ENCODE measurements around the gene GRIN2A. TPM values are rescaled to one million over a fixed set of nuclear protein-coding genes. Genes with fewer than 3 reads are reported as not detected.

The GRIN2A gene
- total RNA-seq, 2 experiments from 2014 or later = not detected

GRCh38 chr16:9909072-9909825 is 273.0 kb downstream of the GRIN2A start:
- intact Hi-C loops (cut with micrococcal nuclease; ENCODE audit: unreplicated experiment) = no loop called here
- Histone ChIP-seq H3K27ac (ENCODE audit: low read depth, low read length, poor library complexity, severe bottlenecking) (no peak overlapping the region), H2AFZ (ENCODE audit: low read length) (no peak overlapping the region), H3K4me3 (ENCODE audit: low read depth, low read length, poor library complexity, severe bottlenecking) (no peak overlapping the region), H3K4me2 (ENCODE audit: low read length) (no peak overlapping the region), H3K4me1 (ENCODE audit: insufficient read depth, low read length, poor library complexity, severe bottlenecking) (no peaks in the 10 kb centered on the region), H3K36me3 (ENCODE audit: insufficient read depth, low read length) (no peaks in the 10 kb centered on the region), H3K79me2 (ENCODE audit: insufficient read depth, low read depth, low read length) (no peaks in the 10 kb centered on the region), H4K20me1 (ENCODE audit: insufficient read depth, low read length) (no peaks in the 10 kb centered on the region), H3K9me2 (ENCODE audit: insufficient read depth, low read length) (no peaks in the 10 kb centered on the region), H3K9me3 (ENCODE audit: low read length) (no peaks in the 10 kb centered on the region)
- no peak for DNase-seq (ENCODE audit: low spot score)
- ChIA-PET POLR2A (no interaction called here), CTCF (ENCODE audit: unreplicated experiment) (no interaction called here)
- BruUV-seq (replicated peaks) = no TSS peak
- TF ChIP-seq EZH2phosphoT487 (IDR thresholded peaks at IDR 0.05; ENCODE audit: borderline replicate concordance, low read depth, low read length) (no peak), CTCF (conservative IDR thresholded peaks at IDR 0.05; ENCODE audit: low read length) (no peak)

- Histone ChIP-seq H3K4me3 (ENCODE audit: low read depth, low read length, poor library complexity, severe bottlenecking) (no peak overlapping the region), H3K9me3 (ENCODE audit: low read length) (no peaks in the 10 kb centered on the region), H3K79me2 (ENCODE audit: insufficient read depth, low read depth, low read length) (no peaks in the 10 kb centered on the region), H3K4me1 (ENCODE audit: insufficient read depth, low read length, poor library complexity, severe bottlenecking) (no peaks in the 10 kb centered on the region), H3K27ac (ENCODE audit: low read depth, low read length, poor library complexity, severe bottlenecking) (no peak overlapping the region), H2AFZ (ENCODE audit: low read length) (no peak overlapping the region), H4K20me1 (ENCODE audit: insufficient read depth, low read length) (no peaks in the 10 kb centered on the region), H3K36me3 (ENCODE audit: insufficient read depth, low read length) (no peaks in the 10 kb centered on the region), H3K9me2 (ENCODE audit: insufficient read depth, low read length) (no peaks in the 10 kb centered on the region), H3K4me2 (ENCODE audit: low read length) (no peak overlapping the region)
- no peak for DNase-seq (ENCODE audit: low spot score)
- POLR2A ChIA-PET = no interaction called here
- TF ChIP-seq CTCF (conservative IDR thresholded peaks at IDR 0.05; ENCODE audit: low read length) (no peak), EZH2phosphoT487 (IDR thresholded peaks at IDR 0.05; ENCODE audit: borderline replicate concordance, low read depth, low read length) (no peak)
- CTCF ChIA-PET (ENCODE audit: unreplicated experiment) = no interaction called here
- BruUV-seq (replicated peaks) = no TSS peak
- intact Hi-C loops (cut with micrococcal nuclease; ENCODE audit: unreplicated experiment) = no loop called here
These were observed 273.6 kb downstream of the GRIN2A start for GRCh38 chr16:9908613-9909012.

GRCh38 chr16:9907752-9908151 is 274.5 kb downstream of the GRIN2A start:
- Histone ChIP-seq H2AFZ (ENCODE audit: low read length) (no peak overlapping the region), H4K20me1 (ENCODE audit: insufficient read depth, low read length) (no peaks in the 10 kb centered on the region), H3K79me2 (ENCODE audit: insufficient read depth, low read depth, low read length) (no peaks in the 10 kb centered on the region), H3K9me3 (ENCODE audit: low read length) (no peaks in the 10 kb centered on the region), H3K4me2 (ENCODE audit: low read length) (no peak overlapping the region), H3K4me1 (ENCODE audit: insufficient read depth, low read length, poor library complexity, severe bottlenecking) (no peaks in the 10 kb centered on the region), H3K4me3 (ENCODE audit: low read depth, low read length, poor library complexity, severe bottlenecking) (no peak overlapping the region), H3K36me3 (ENCODE audit: insufficient read depth, low read length) (no peaks in the 10 kb centered on the region), H3K27ac (ENCODE audit: low read depth, low read length, poor library complexity, severe bottlenecking) (no peak overlapping the region), H3K9me2 (ENCODE audit: insufficient read depth, low read length) (no peaks in the 10 kb centered on the region)
- ChIA-PET CTCF (ENCODE audit: unreplicated experiment) (no interaction called here), POLR2A (no interaction called here)
- no peak for DNase-seq (ENCODE audit: low spot score)
- intact Hi-C loops (cut with micrococcal nuclease; ENCODE audit: unreplicated experiment) = no loop called here
- no TSS peak for BruUV-seq (replicated peaks)
- TF ChIP-seq CTCF (conservative IDR thresholded peaks at IDR 0.05; ENCODE audit: low read length) = no peak
- TF ChIP-seq EZH2phosphoT487 (IDR thresholded peaks at IDR 0.05; ENCODE audit: borderline replicate concordance, low read depth, low read length) = no peak

All from OCI-LY7 (cell line).